Lower leg skin (tissue), 4 donors: ENCODE measurements around the gene CTNND2. TPM values are rescaled to one million over a fixed set of nuclear protein-coding genes. Genes with fewer than 3 reads are reported as not detected.

Experiments
- DNase-seq, 2 donors: peaks; one replicate each; pipeline ENCODE4 v3.0.0-alpha.2; 2019; ENCODE audit warnings: low spot score in 2 of 2
- H3K4me3 ChIP-seq: fragments of 200-600 bp; sonication (generic); 2 replicates; pipeline ENCODE4 v1.5.1; 2017; ENCODE audit warnings: mild to moderate bottlenecking, low read depth; ENCODE audit not compliant: poor library complexity, severe bottlenecking
- POLR2A ChIP-seq, 2 donors: fragments of 450-650 bp; IDR thresholded peaks; one replicate each; pipeline ENCODE4 v1.6.1; 2016 to 2017; ENCODE audit warnings: antibody characterized with exemption in 2 of 2, mild to moderate bottlenecking in 1 of 2, moderate library complexity in 1 of 2
- WGBS, 2 donors: methylation state at CpG; one replicate each; pipeline ENCODE4 v1.1.5; 2018; 5-methylcytosine and 5-hydroxymethylcytosine counted together
- intact Hi-C: fragments of 100-400 bp; cut with DNase I; formaldehyde crosslinking; loops from one replicate; pipeline ENCODE4 v1.15.0; 2023; ENCODE audit warnings: low total_unique reads
- total RNA-seq, 4 donors: library from RNA; depleted of rRNA; stranded (reverse); fragments of >200 nt; gene quantifications; one replicate each; pipeline ENCODE4 v1.1.0, GENCODE V29; 2016
- TF ChIP-seq, protein P1 (sequence below), 3 donors: fragments of 450-650 bp; IDR thresholded peaks; one replicate each; pipeline ENCODE4 v1.5.1; 2016; ENCODE audit warnings: antibody characterized with exemption in 3 of 3, mild to moderate bottlenecking in 3 of 3, moderate library complexity in 2 of 3

CTNND2 gene
- total RNA-seq, 4 donors from 2014 or later, result 0.21 to 2.9 (median 0.55) TPM

- intact Hi-C loops, result no loop called here
- no peak for DNase-seq
- 78 to 83% methylated on average over 6 of the region's 6 CpGs for WGBS, 2 donors
- no peak overlapping the region for H3K4me3 ChIP-seq
- TF ChIP-seq POLR2A (IDR thresholded peaks at IDR 0.05), result no peak
- TF ChIP-seq, protein P1, sequence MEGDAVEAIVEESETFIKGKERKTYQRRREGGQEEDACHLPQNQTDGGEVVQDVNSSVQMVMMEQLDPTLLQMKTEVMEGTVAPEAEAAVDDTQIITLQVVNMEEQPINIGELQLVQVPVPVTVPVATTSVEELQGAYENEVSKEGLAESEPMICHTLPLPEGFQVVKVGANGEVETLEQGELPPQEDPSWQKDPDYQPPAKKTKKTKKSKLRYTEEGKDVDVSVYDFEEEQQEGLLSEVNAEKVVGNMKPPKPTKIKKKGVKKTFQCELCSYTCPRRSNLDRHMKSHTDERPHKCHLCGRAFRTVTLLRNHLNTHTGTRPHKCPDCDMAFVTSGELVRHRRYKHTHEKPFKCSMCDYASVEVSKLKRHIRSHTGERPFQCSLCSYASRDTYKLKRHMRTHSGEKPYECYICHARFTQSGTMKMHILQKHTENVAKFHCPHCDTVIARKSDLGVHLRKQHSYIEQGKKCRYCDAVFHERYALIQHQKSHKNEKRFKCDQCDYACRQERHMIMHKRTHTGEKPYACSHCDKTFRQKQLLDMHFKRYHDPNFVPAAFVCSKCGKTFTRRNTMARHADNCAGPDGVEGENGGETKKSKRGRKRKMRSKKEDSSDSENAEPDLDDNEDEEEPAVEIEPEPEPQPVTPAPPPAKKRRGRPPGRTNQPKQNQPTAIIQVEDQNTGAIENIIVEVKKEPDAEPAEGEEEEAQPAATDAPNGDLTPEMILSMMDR (IDR thresholded peaks at IDR 0.05), result no peak
Observed at GRCh38 chr5:11390291-11390767, 513.9 kb downstream of the CTNND2 start.

DNA sequence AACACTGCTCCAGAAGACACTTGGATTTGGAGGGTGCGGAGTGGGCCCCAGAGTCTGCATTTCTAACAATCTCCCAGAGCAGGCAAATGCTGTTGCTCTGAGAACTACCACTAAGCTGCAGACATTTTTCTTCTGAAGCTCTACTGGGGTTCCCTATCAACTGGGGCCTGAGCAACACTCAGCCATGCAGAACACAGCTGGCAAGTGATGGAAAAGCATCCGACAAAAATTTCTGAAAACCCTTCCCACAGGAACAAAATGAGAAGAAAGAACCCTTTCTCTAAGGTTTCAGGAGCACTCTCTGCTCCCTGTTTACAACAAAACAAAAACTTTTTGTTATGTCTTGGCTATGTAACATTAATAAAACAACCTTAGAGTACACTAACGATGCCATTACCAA, 516.9 kb downstream of the CTNND2 start:
- 88 to 90% methylated on average over 3 of the region's 3 CpGs for WGBS, 2 donors

DNA sequence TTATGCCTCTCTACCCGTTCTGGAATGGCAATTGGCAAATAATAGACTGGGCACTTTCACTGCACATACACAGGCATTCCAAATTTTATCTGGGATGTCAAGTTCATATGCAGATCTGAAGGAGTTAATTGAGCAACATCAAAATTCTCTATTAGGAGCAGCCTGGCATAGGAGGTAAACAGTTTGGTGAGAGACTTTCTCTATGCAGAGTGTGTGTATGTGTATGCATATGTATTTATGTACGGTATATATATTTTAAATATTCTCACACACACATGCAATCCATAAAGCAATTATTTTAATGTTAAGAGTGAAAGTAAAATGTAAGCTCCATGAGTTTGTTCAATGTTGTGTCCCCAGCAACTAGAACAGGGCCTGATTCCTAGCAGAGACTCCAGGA, 517.8 kb downstream of the CTNND2 start:
- intact Hi-C loops, result no loop called here
- 42 to 51% methylated on average over 2 of the region's 2 CpGs for WGBS, 2 donors
- DNase-seq, result no peak
- H3K4me3 ChIP-seq, result no peak overlapping the region
- TF ChIP-seq, protein P1 (IDR thresholded peaks at IDR 0.05), result no peak
- TF ChIP-seq POLR2A (IDR thresholded peaks at IDR 0.05), result no peak

More for the DNA sequence above, 516.9 kb downstream of the CTNND2 start:
- no peak overlapping the region for H3K4me3 ChIP-seq
- intact Hi-C loops, result no loop called here
- TF ChIP-seq POLR2A (IDR thresholded peaks at IDR 0.05), result no peak
- TF ChIP-seq, protein P1 (IDR thresholded peaks at IDR 0.05), result no peak
- DNase-seq, result no peak

GRCh38 chr5:11385901-11386293, 518.3 kb downstream of the CTNND2 start:
- H3K4me3 ChIP-seq, result no peak overlapping the region
- intact Hi-C loops, result no loop called here
- TF ChIP-seq, protein P1 (IDR thresholded peaks at IDR 0.05), result no peak
- TF ChIP-seq POLR2A (IDR thresholded peaks at IDR 0.05), result no peak
- 8 to 10% methylated on average over 3 of the region's 3 CpGs for WGBS, 2 donors
- no peak for DNase-seq

- no peak overlapping the region for H3K4me3 ChIP-seq
- intact Hi-C loops, result no loop called here
- WGBS, 2 donors, result 4 to 8% methylated on average over 14 to 30 of the region's 33 CpGs
- DNase-seq, result no peak
- no peak for TF ChIP-seq POLR2A (IDR thresholded peaks at IDR 0.05)
Observed at GRCh38 chr5:11385251-11385900, 518.9 kb downstream of the CTNND2 start.

DNA sequence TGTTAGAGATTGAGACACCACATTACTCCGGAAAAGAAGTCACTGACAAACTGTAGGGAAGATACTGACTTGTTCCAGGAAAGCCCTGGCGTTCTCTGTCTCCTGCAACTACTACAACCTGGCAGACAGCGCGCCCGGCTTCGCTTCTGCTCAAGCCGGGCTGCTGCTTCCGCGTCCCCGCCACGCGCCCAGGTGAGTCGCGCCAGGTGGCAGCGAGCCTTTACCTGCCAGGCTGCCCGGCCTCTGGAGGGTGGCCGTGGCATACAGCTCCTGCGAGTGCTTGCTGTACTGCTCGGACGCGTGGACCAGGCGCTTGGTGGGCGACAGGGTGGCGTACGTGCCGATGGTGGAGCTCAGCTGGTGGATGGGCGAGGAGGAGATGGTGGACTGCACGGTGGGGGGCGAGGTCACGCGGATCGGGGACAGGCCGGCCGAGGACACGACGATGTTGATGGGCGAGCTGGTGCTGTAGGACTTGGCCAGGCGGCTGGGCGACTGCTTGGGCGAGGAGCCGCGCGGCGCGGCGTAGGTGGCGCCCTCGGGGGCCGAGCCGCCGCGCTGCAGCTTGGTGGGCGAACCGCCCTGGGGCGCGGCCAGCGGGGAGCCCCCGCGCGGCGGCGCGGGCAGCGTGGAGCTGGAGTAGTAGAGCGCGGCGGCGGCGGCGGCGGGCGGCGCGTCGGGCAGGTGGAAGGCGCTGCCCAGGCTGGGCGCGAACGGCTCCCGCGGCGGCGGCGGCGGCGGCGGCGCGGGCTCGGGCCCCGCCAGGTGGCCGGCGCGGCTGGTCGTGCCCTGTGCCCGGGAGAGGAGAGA, 519.6 kb downstream of the CTNND2 start:
- no peak for TF ChIP-seq POLR2A (IDR thresholded peaks at IDR 0.05)
- TF ChIP-seq, protein P1 (IDR thresholded peaks at IDR 0.05), result no peak
- 3 to 4% methylated on average over 51 of the region's 96 CpGs for WGBS, 2 donors
- DNase-seq, result no peak
- intact Hi-C loops, result no loop called here
- H3K4me3 ChIP-seq, result peak overlapping the region; percentile 12
